ENCODE results near the gene VANGL1.

- TF ChIP-seq, protein P1, sequence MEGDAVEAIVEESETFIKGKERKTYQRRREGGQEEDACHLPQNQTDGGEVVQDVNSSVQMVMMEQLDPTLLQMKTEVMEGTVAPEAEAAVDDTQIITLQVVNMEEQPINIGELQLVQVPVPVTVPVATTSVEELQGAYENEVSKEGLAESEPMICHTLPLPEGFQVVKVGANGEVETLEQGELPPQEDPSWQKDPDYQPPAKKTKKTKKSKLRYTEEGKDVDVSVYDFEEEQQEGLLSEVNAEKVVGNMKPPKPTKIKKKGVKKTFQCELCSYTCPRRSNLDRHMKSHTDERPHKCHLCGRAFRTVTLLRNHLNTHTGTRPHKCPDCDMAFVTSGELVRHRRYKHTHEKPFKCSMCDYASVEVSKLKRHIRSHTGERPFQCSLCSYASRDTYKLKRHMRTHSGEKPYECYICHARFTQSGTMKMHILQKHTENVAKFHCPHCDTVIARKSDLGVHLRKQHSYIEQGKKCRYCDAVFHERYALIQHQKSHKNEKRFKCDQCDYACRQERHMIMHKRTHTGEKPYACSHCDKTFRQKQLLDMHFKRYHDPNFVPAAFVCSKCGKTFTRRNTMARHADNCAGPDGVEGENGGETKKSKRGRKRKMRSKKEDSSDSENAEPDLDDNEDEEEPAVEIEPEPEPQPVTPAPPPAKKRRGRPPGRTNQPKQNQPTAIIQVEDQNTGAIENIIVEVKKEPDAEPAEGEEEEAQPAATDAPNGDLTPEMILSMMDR (IDR thresholded peaks at IDR 0.05), result no peak
- no peak for TF ChIP-seq POLR2A (IDR thresholded peaks at IDR 0.05)
These were observed 104.4 kb downstream of the VANGL1 start for GRCh38 chr1:115746021-115746690.

Data from esophagus squamous epithelium (tissue), 4 donors.